ENCODE data around the gene LRRC59. TPM values are rescaled to one million over a fixed set of nuclear protein-coding genes. Genes with fewer than 3 reads are reported as not detected.

Gene LRRC59
- total and polyA plus RNA-seq, 2 of the 4 experiments (the other 2 are of a cell fraction): 139 to 233 TPM

- TF ChIP-seq ELK1 (IDR thresholded peaks at IDR 0.05; ENCODE audit: borderline replicate concordance, low read depth, low read length): no peak
Observed at GRCh38 chr17:50421308-50422051, 24.2 kb upstream of the LRRC59 start (continued).

- Histone ChIP-seq H4K8ac (ENCODE audit: low read depth in 2 of 2, low read length in 2 of 2) (peak overlapping the region in 1 of 2 experiments; percentile 70; a peak in 1 of 4 replicates), H3K27me3 (ENCODE audit: control insufficient read depth, insufficient read depth, low read length) (no peaks in the 10 kb centered on the region), H2AFZ (replicated peaks; ENCODE audit: low read length, poor library complexity) (peak overlapping the region; percentile 78), H3K14ac (replicated peaks; ENCODE audit: low read depth, low read length) (0 out of 2 replicates have a peak overlapping the region, but pooled peaks have one; percentile 67), H4K5ac (ENCODE audit: low read depth, low read length) (no peak overlapping the region; the same call in 1 of the 2 replicates), H4K91ac (ENCODE audit: insufficient read depth, low read depth, low read length) (no peak overlapping the region), H2BK15ac (ENCODE audit: low read depth, low read length) (no peak overlapping the region), H3K9me1 (ENCODE audit: insufficient read depth, low read length) (peaks cover 13% of the 10 kb centered on the region), H3K4me3 (ENCODE audit: insufficient read depth, low read depth, low read length) (no peak overlapping the region), H3K36me3 (ENCODE audit: control insufficient read depth, insufficient read depth, low read length) (no peaks in the 10 kb centered on the region), H3K23ac (ENCODE audit: low read depth, low read length) (no peak overlapping the region), H3K4me2 (ENCODE audit: low read depth, low read length) (no peak overlapping the region), H4K20me1 (ENCODE audit: insufficient read depth, low read length) (no peaks in the 10 kb centered on the region), H2AK9ac (replicated peaks; ENCODE audit: low read depth, low read length, poor library complexity) (no peak overlapping the region), H3K9ac (ENCODE audit: low read depth, low read length) (no peak overlapping the region), H2AK5ac (ENCODE audit: low read depth, low read length) (no peak overlapping the region), H2BK20ac (ENCODE audit: low read depth, low read length) (peak overlapping the region; percentile 5; the same call in 1 of the 2 replicates), H3K18ac (ENCODE audit: low read depth, low read length) (no peak overlapping the region), H3K56ac (ENCODE audit: extremely low read depth, insufficient read depth, low read length) (no peak overlapping the region), H3K4me1 (ENCODE audit: control insufficient read depth, insufficient read depth, low read length) (peaks cover 20% of the 10 kb centered on the region), H3K4ac (ENCODE audit: low read depth, low read length) (peak overlapping the region; percentile 45; the same call in 1 of the 2 replicates), H3K9me3 (ENCODE audit: control insufficient read depth, insufficient read depth, low read length) (no peaks in the 10 kb centered on the region), H2BK5ac (ENCODE audit: low read depth, low read length, poor library complexity, severe bottlenecking) (no peak overlapping the region), H3K79me1 (ENCODE audit: low read depth in 1 of 2, low read length in 2 of 2) (peaks cover 5 to 15% of the 10 kb centered on the region in 2 experiments; a peak in 3 of 4 replicates), H3K27ac (ENCODE audit: insufficient read depth, low read length) (no peak overlapping the region), H2BK120ac (ENCODE audit: low read depth, low read length) (peak overlapping the region; percentile 26; the same call in 1 of the 2 replicates)
- dilution Hi-C loops (cut with HindIII; ENCODE audit: low sequenced_read_pairs, unreplicated experiment) (no loop called here), in situ Hi-C loops (cut with MboI; ENCODE audit: low sequenced_read_pairs) (no loop called here), intact Hi-C loops (cut with micrococcal nuclease) (no loop called here)
- TF ChIP-seq SMC3 (IDR thresholded peaks at IDR 0.05; ENCODE audit: low read depth, low read length): no peak
- TF ChIP-seq CEBPB (IDR thresholded peaks at IDR 0.05; ENCODE audit: low read depth, low read length): peak; percentile 54
- TF ChIP-seq MAZ (IDR thresholded peaks at IDR 0.05; ENCODE audit: borderline replicate concordance, low read depth, low read length): no peak
- BruUV-seq (replicated peaks): no TSS peak
- 70% methylated on average over 2 of the region's 6 CpGs; no CpG with 5 or more reads in 1 of the 2 experiments for WGBS, 2 experiments (ENCODE audit: extremely low coverage in 2 of 2, insufficient read length in 1 of 2)
- CTCF ChIA-PET: interaction anchor here (1.7 kb wide), 1 partner anchor 23 kb away, joined by 7 read pairs; the partner anchor contains the start of gene LRRC59
- POLR2A ChIA-PET (ENCODE audit: unreplicated experiment): interaction anchor here (0.6 kb wide), 2 partner anchors 11 to 492 kb away, joined by 3 to 8 read pairs; no protein-coding TSS in a partner anchor
- ATAC-seq (ENCODE audit: low read depth) (no peak), DNase-seq (no peak)
Observed at GRCh38 chr17:50420419-50421112, 23.2 kb upstream of the LRRC59 start.
